H1 (cell line): ENCODE data around the gene UQCRC2.

ENCODE experiments used
- CTCF ChIP-seq, 3 experiments: IDR thresholded peaks; 1 replicate in 2 of 3; 2 replicates in 1 of 3; pipeline versions ENCODE4 v1.5.1 to v1.6.1; 2011; ENCODE audit warnings: low read length in 3 of 3, mild to moderate bottlenecking in 3 of 3, inconsistent platforms in 2 of 3, low read depth in 1 of 3, moderate library complexity in 1 of 3; ENCODE audit not compliant: insufficient read depth in 1 of 3; ENCODE audit errors: control extremely low read depth in 1 of 3
- EZH2 ChIP-seq: fragments of 200-600 bp; sonication (generic); IDR thresholded peaks from 2 replicates; pipeline ENCODE4 v1.7.1; 2012; ENCODE audit warnings: low read depth, mild to moderate bottlenecking, moderate library complexity, low read length, inconsistent platforms; ENCODE audit not compliant: severe bottlenecking
- GABPA ChIP-seq: IDR thresholded peaks from 2 replicates; pipeline ENCODE4 v1.6.1; 2011; ENCODE audit warnings: mild to moderate bottlenecking, low read length, moderate library complexity, borderline replicate concordance; ENCODE audit not compliant: insufficient read depth
- JUND ChIP-seq: IDR thresholded peaks from 2 replicates; pipeline ENCODE4 v1.6.1; 2011; ENCODE audit warnings: mild to moderate bottlenecking, improper control_type of control experiment, low read length
- MAX ChIP-seq: IDR thresholded peaks from 2 replicates; pipeline ENCODE4 v1.6.1; 2012; ENCODE audit warnings: inconsistent platforms
- POLR2A ChIP-seq, 2 experiments: IDR thresholded peaks; 1 replicate in 1 of 2; 2 replicates in 1 of 2; pipeline ENCODE4 v1.6.1; 2011; ENCODE audit warnings: low read depth in 2 of 2, low read length in 2 of 2, mild to moderate bottlenecking in 2 of 2; ENCODE audit errors: control extremely low read depth in 1 of 2
- RNF2 ChIP-seq: fragments of 200-900, 300-1000 bp; sonication (generic); IDR thresholded peaks from 2 replicates; pipeline ENCODE4 v1.7.1; 2016; ENCODE audit warnings: borderline replicate concordance, low read depth, mild to moderate bottlenecking, antibody characterized with exemption, low read length; ENCODE audit not compliant: poor library complexity, severe bottlenecking; ENCODE audit errors: missing control alignments
- SP1 ChIP-seq: IDR thresholded peaks from 2 replicates; pipeline ENCODE4 v1.6.1; 2011; ENCODE audit warnings: low read depth, low read length
- SRF ChIP-seq: IDR thresholded peaks from 2 replicates; pipeline ENCODE4 v1.6.1; 2011; ENCODE audit warnings: mild to moderate bottlenecking, low read depth, low read length, moderate library complexity
- TAF1 ChIP-seq: IDR thresholded peaks from 2 replicates; pipeline ENCODE4 v1.6.1; 2011; ENCODE audit warnings: mild to moderate bottlenecking, low read depth, low read length

- TF ChIP-seq EZH2 = no peak
- no peak for TF ChIP-seq GABPA
- no peak for TF ChIP-seq SP1
- no peak for TF ChIP-seq CTCF (IDR thresholded peaks at IDR 0.05; ENCODE audit: control extremely low read depth in 1 of 3, insufficient read depth in 1 of 3, low read depth in 1 of 3, low read length in 3 of 3)
- no peak for TF ChIP-seq SRF
- no peak for TF ChIP-seq TAF1
- TF ChIP-seq MAX = no peak
- no peak for TF ChIP-seq JUND
- TF ChIP-seq POLR2A (IDR thresholded peaks at IDR 0.05; ENCODE audit: control extremely low read depth in 1 of 2, low read depth in 2 of 2, low read length in 2 of 2) = no peak
- TF ChIP-seq RNF2 = no peak
These were observed 15.8 kb upstream of the UQCRC2 start for GRCh38 chr16:21937336-21937829.
